ENCODE results near the gene PIK3AP1.

DNA sequence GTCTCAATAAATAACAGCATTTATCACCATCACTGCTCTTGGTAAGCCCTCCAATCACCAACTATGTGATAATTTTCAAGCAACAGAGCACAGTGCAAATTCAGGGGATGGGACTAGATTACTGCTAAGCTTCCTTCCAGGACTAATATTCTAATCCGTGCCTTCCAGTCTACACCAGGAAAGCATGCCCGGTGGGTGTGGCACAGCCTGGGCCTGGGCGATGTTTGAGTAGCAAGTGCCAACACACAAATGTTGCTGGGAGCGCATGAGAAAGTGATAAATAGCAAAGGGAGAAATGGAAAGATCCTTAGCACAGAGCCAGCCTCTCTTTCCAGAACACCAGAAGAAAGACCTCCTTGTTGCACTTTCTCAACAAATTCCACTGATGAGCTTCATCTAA, 120.0 kb downstream of the PIK3AP1 start:
- TF ChIP-seq, protein P1, sequence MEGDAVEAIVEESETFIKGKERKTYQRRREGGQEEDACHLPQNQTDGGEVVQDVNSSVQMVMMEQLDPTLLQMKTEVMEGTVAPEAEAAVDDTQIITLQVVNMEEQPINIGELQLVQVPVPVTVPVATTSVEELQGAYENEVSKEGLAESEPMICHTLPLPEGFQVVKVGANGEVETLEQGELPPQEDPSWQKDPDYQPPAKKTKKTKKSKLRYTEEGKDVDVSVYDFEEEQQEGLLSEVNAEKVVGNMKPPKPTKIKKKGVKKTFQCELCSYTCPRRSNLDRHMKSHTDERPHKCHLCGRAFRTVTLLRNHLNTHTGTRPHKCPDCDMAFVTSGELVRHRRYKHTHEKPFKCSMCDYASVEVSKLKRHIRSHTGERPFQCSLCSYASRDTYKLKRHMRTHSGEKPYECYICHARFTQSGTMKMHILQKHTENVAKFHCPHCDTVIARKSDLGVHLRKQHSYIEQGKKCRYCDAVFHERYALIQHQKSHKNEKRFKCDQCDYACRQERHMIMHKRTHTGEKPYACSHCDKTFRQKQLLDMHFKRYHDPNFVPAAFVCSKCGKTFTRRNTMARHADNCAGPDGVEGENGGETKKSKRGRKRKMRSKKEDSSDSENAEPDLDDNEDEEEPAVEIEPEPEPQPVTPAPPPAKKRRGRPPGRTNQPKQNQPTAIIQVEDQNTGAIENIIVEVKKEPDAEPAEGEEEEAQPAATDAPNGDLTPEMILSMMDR (IDR thresholded peaks at IDR 0.05), result no peak
- TF ChIP-seq POLR2A (IDR thresholded peaks at IDR 0.05; ENCODE audit: low read depth), result no peak
